ENCODE data around the gene ZNF879.

ZNF879 gene

GRCh38 chr5:179033004-179033580, 9.5 kb downstream of the ZNF879 start:
- DNase-seq = no peak

GRCh38 chr5:179044765-179045164, 21.2 kb downstream of the ZNF879 start:
- DNase-seq = no peak

GRCh38 chr5:179051784-179052183, 28.2 kb downstream of the ZNF879 start:
- DNase-seq = no peak

- DNase-seq = no peak
Observed at GRCh38 chr5:179054036-179054785, 30.6 kb downstream of the ZNF879 start.

GRCh38 chr5:179054876-179055275, 31.3 kb downstream of the ZNF879 start:
- no peak for DNase-seq

GRCh38 chr5:179055436-179055835, 31.8 kb downstream of the ZNF879 start:
- DNase-seq = no peak

- no peak for DNase-seq
Observed at GRCh38 chr5:179055841-179056240, 32.2 kb downstream of the ZNF879 start.

GRCh38 chr5:179060116-179061008, 36.8 kb downstream of the ZNF879 start, which contains the start of gene ZNF354C:
ZNF354C (plus strand) TSS chr5:179060373; CDS start chr5:179062069, 1,696 bp downstream.
- peak; percentile 82 for DNase-seq

- no peak for DNase-seq
Observed at GRCh38 chr5:179061025-179061424, 37.4 kb downstream of the ZNF879 start.

GRCh38 chr5:179065703-179066102, 42.1 kb downstream of the ZNF879 start:
- no peak for DNase-seq

- DNase-seq = no peak
Observed at GRCh38 chr5:179079165-179079987, 55.8 kb downstream of the ZNF879 start.

- DNase-seq = no peak
Observed at GRCh38 chr5:179080724-179081123, 57.1 kb downstream of the ZNF879 start.

Measured in stimulated activated naive CD4-positive, alpha-beta T cell treated with Interleukin-2 at 50 U/mL for 16 hours (primary cell).